ENCODE results near the gene RAB1A. TPM values are rescaled to one million over a fixed set of nuclear protein-coding genes. Genes with fewer than 3 reads are reported as not detected.

The RAB1A gene
- total RNA-seq, 2 donors from 2014 or later = 118 to 163 TPM

GRCh38 chr2:65070172-65070830, 59.6 kb downstream of the RAB1A start:
- ATAC-seq = peak; percentile 23 to 31
- no peak for DNase-seq
- intact Hi-C loops (cut with DNase I) = no loop called here

GRCh38 chr2:65069439-65069824, 60.5 kb downstream of the RAB1A start:
- intact Hi-C loops (cut with DNase I) = loop anchor here in 1 of 2 donors (5.0 kb wide), 2 partner anchors 58 to 118 kb away; no protein-coding TSS in a partner anchor

GRCh38 chr2:65067806-65068553, 61.9 kb downstream of the RAB1A start:
- ATAC-seq (no peak), DNase-seq (no peak)
- intact Hi-C loops (cut with DNase I) = loop anchor here in 1 of 2 donors (5.0 kb wide), 2 partner anchors 59 to 119 kb away; no protein-coding TSS in a partner anchor

More at GRCh38 chr2:65069439-65069824, 60.5 kb downstream of the RAB1A start:
- ATAC-seq (no peak), DNase-seq (no peak)

- DNase-seq (peak; percentile 80), ATAC-seq (peak; percentile 85 to 88)
- intact Hi-C loops (cut with DNase I) = loop anchor here (5.0 kb wide), 3 partner anchors 62 to 122 kb away; no protein-coding TSS in a partner anchor
Measured at GRCh38 chr2:65064728-65065552, 65.0 kb downstream of the RAB1A start.

- intact Hi-C loops (cut with DNase I) = loop anchor here in 1 of 2 donors (5.0 kb wide), 2 partner anchors 109 to 124 kb away; no protein-coding TSS in a partner anchor
- ATAC-seq (no peak), DNase-seq (no peak)
Measured at GRCh38 chr2:65062843-65063825, 66.8 kb downstream of the RAB1A start.

GRCh38 chr2:65061910-65062339, 68.0 kb downstream of the RAB1A start:
- no peak for ATAC-seq
- intact Hi-C loops (cut with DNase I) = loop anchor here in 1 of 2 donors (5.0 kb wide), 2 partner anchors 110 to 125 kb away; no protein-coding TSS in a partner anchor
- DNase-seq = no peak

GRCh38 chr2:65061146-65061909, 68.6 kb downstream of the RAB1A start:
- no peak for DNase-seq
- intact Hi-C loops (cut with DNase I) = loop anchor here in 1 of 2 donors (5.0 kb wide), 2 partner anchors 111 to 126 kb away; no protein-coding TSS in a partner anchor
- ATAC-seq = no peak

- DNase-seq = peak; percentile 58
- ATAC-seq = no peak
- intact Hi-C loops (cut with DNase I) = no loop called here
Measured at GRCh38 chr2:65059071-65059470, 70.8 kb downstream of the RAB1A start.

GRCh38 chr2:65057391-65058052, 72.4 kb downstream of the RAB1A start:
- intact Hi-C loops (cut with DNase I) = no loop called here
- no peak for ATAC-seq
- no peak for DNase-seq

- no peak for ATAC-seq
- intact Hi-C loops (cut with DNase I) = no loop called here
- no peak for DNase-seq
Measured at GRCh38 chr2:65057054-65057375, 72.9 kb downstream of the RAB1A start.

- ATAC-seq (peak; percentile 98 to 99), DNase-seq (peak; percentile 98)
- intact Hi-C loops (cut with DNase I) = no loop called here
Measured at GRCh38 chr2:65056215-65057053, 73.5 kb downstream of the RAB1A start, which contains the start of gene CEP68. Gene CEP68 (plus strand): TSS chr2:65056416. CDS start chr2:65069445, 13,029 bp downstream.

- peak; percentile 3 to 27 for ATAC-seq
- intact Hi-C loops (cut with DNase I) = no loop called here
- peak; percentile 51 for DNase-seq
Measured at GRCh38 chr2:65055422-65056214, 74.3 kb downstream of the RAB1A start.

GRCh38 chr2:65054749-65055421, 75.0 kb downstream of the RAB1A start:
- DNase-seq (no peak), ATAC-seq (no peak)
- intact Hi-C loops (cut with DNase I) = no loop called here

- DNase-seq (no peak), ATAC-seq (no peak)
- intact Hi-C loops (cut with DNase I) = no loop called here
Measured at GRCh38 chr2:65053199-65053598, 76.7 kb downstream of the RAB1A start.

GRCh38 chr2:65050931-65051330, 79.0 kb downstream of the RAB1A start:
- intact Hi-C loops (cut with DNase I) = no loop called here
- no peak for ATAC-seq

More at GRCh38 chr2:65050931-65051330, 79.0 kb downstream of the RAB1A start:
- DNase-seq = no peak

All from left cardiac atrium (tissue), 4 donors.